Measurements from ENCODE around the gene ISY1.
A peak's percentile ranks its signal among the peaks of the same experiment; 100 is the strongest.

Gene ISY1

GRCh38 chr3:129184396-129184657, 23.5 kb upstream of the ISY1 start:
- Histone ChIP-seq H2AFZ (ENCODE audit: insufficient read depth, low read length, poor library complexity) (peak overlapping the region; percentile 74), H3K18ac (ENCODE audit: low read length) (peak overlapping the region; percentile 91), H4K8ac (ENCODE audit: low read depth, low read length) (peak overlapping the region; percentile 97), H4K91ac (ENCODE audit: low read depth, low read length) (peak overlapping the region; percentile 82), H2BK12ac (ENCODE audit: low read length) (no peak overlapping the region), H3K23ac (ENCODE audit: low read length) (no peak overlapping the region), H3K4me1 (ENCODE audit: control insufficient read depth in 1 of 2, insufficient read depth in 2 of 2, low read length in 2 of 2) (no peaks in the 10 kb centered on the region), H3K4me2 (ENCODE audit: low read length) (peak overlapping the region; percentile 90), H2AK5ac (ENCODE audit: low read length) (peak overlapping the region; percentile 95), H3K4ac (ENCODE audit: low read depth, low read length) (peak overlapping the region; percentile 85), H3K27ac (ENCODE audit: low read depth, low read length) (peak overlapping the region; percentile 36), H3K79me1 (ENCODE audit: low read length) (peaks cover 12% of the 10 kb centered on the region), H3K36me3 (ENCODE audit: control insufficient read depth in 1 of 2, insufficient read depth in 2 of 2, low read length in 2 of 2) (peaks cover 3 to 8% of the 10 kb centered on the region in 2 experiments), H4K12ac (ENCODE audit: low read depth, low read length) (peak overlapping the region; percentile 90), H2BK5ac (ENCODE audit: low read depth, low read length, poor library complexity) (peak overlapping the region; percentile 80), H3K79me2 (ENCODE audit: control insufficient read depth, insufficient read depth, low read length, poor library complexity) (peaks cover 30% of the 10 kb centered on the region), H3K9ac (ENCODE audit: low read length) (peak overlapping the region; percentile 94), H3K14ac (ENCODE audit: low read length) (peak overlapping the region; percentile 71), H3K9me3 (ENCODE audit: insufficient read depth, low read depth, low read length) (no peaks in the 10 kb centered on the region), H3K27me3 (ENCODE audit: insufficient read depth, low read length) (no peaks in the 10 kb centered on the region), H2BK120ac (ENCODE audit: insufficient read depth, low read length, poor library complexity) (peak overlapping the region; percentile 77), H3K4me3 (ENCODE audit: low read depth, low read length) (peak overlapping the region; percentile 79)
- DNase-seq, result peak in 1 of 2 donors; percentile 35
- no CpG with 5 or more reads among the region's 5 CpGs for WGBS (ENCODE audit: extremely low coverage, insufficient coverage, insufficient read length)

- WGBS (ENCODE audit: extremely low coverage, insufficient coverage, insufficient read length), result no CpG with 5 or more reads among the region's 83 CpGs
- DNase-seq, result peak; percentile 96 to 98
Measured at GRCh38 chr3:129183569-129184395, 22.9 kb upstream of the ISY1 start, which contains the start of gene CNBP. TSS of gene CNBP (minus strand) at chr3:129183896. CDS start at chr3:129171757, 12,139 bp downstream.

GRCh38 chr3:129182390-129183185, 21.7 kb upstream of the ISY1 start:
- WGBS (ENCODE audit: extremely low coverage, insufficient coverage, insufficient read length), result no CpG with 5 or more reads among the region's 24 CpGs
- Histone ChIP-seq H3K23ac (ENCODE audit: low read length) (no peak overlapping the region), H4K12ac (ENCODE audit: low read depth, low read length) (peak overlapping the region; percentile 86), H2BK12ac (ENCODE audit: low read length) (peak overlapping the region; percentile 31), H3K36me3 (ENCODE audit: control insufficient read depth in 1 of 2, insufficient read depth in 2 of 2, low read length in 2 of 2) (peaks cover 9 to 16% of the 10 kb centered on the region in 2 experiments), H3K4me3 (ENCODE audit: low read depth, low read length) (peak overlapping the region; percentile 97), H3K4me1 (ENCODE audit: control insufficient read depth in 1 of 2, insufficient read depth in 2 of 2, low read length in 2 of 2) (no peaks in the 10 kb centered on the region), H2AK5ac (ENCODE audit: low read length) (peak overlapping the region; percentile 33), H2BK120ac (ENCODE audit: insufficient read depth, low read length, poor library complexity) (peak overlapping the region; percentile 81), H3K27ac (ENCODE audit: low read depth, low read length) (peak overlapping the region; percentile 87), H3K4me2 (ENCODE audit: low read length) (peak overlapping the region; percentile 80), H3K79me2 (ENCODE audit: control insufficient read depth, insufficient read depth, low read length, poor library complexity) (peaks cover 35% of the 10 kb centered on the region), H3K18ac (ENCODE audit: low read length) (peak overlapping the region; percentile 52), H4K8ac (ENCODE audit: low read depth, low read length) (peak overlapping the region; percentile 67), H3K4ac (ENCODE audit: low read depth, low read length) (peak overlapping the region; percentile 100), H3K27me3 (ENCODE audit: insufficient read depth, low read length) (no peaks in the 10 kb centered on the region), H3K79me1 (ENCODE audit: low read length) (peaks cover 12% of the 10 kb centered on the region), H3K9me3 (ENCODE audit: insufficient read depth, low read depth, low read length) (no peaks in the 10 kb centered on the region), H4K91ac (ENCODE audit: low read depth, low read length) (peak overlapping the region; percentile 95), H3K9ac (ENCODE audit: low read length) (peak overlapping the region; percentile 96), H2AFZ (ENCODE audit: insufficient read depth, low read length, poor library complexity) (no peak overlapping the region), H3K14ac (ENCODE audit: low read length) (peak overlapping the region; percentile 81), H2BK5ac (ENCODE audit: low read depth, low read length, poor library complexity) (peak overlapping the region; percentile 53)
- DNase-seq, result peak in 1 of 2 donors; percentile 19

More at GRCh38 chr3:129183569-129184395, 22.9 kb upstream of the ISY1 start, which contains the start of gene CNBP:
- no peaks in the 10 kb centered on the region for H3K27me3 ChIP-seq (ENCODE audit: insufficient read depth, low read length)
- H3K36me3 ChIP-seq (ENCODE audit: control insufficient read depth in 1 of 2, insufficient read depth in 2 of 2, low read length in 2 of 2), result peaks cover 6 to 11% of the 10 kb centered on the region in 2 experiments
- H3K4me2 ChIP-seq (ENCODE audit: low read length), result peak within 1 kb of the TSS; percentile 90
- peak within 1 kb of the TSS; percentile 95 for H2AK5ac ChIP-seq (ENCODE audit: low read length)
- H3K14ac ChIP-seq (ENCODE audit: low read length), result peak within 1 kb of the TSS; percentile 81
- H2BK5ac ChIP-seq (ENCODE audit: low read depth, low read length, poor library complexity), result peak within 1 kb of the TSS; percentile 80
- H2AFZ ChIP-seq (ENCODE audit: insufficient read depth, low read length, poor library complexity), result peak within 1 kb of the TSS; percentile 76
- H3K79me1 ChIP-seq (ENCODE audit: low read length), result peaks cover 12% of the 10 kb centered on the region
- H3K79me2 ChIP-seq (ENCODE audit: control insufficient read depth, insufficient read depth, low read length, poor library complexity), result peaks cover 31% of the 10 kb centered on the region
- H4K12ac ChIP-seq (ENCODE audit: low read depth, low read length), result peak within 1 kb of the TSS; percentile 90
- no peaks in the 10 kb centered on the region for H3K4me1 ChIP-seq (ENCODE audit: control insufficient read depth in 1 of 2, insufficient read depth in 2 of 2, low read length in 2 of 2)
- H4K8ac ChIP-seq (ENCODE audit: low read depth, low read length), result peak within 1 kb of the TSS; percentile 97
- peak within 1 kb of the TSS; percentile 81 for H2BK120ac ChIP-seq (ENCODE audit: insufficient read depth, low read length, poor library complexity)
- H3K4ac ChIP-seq (ENCODE audit: low read depth, low read length), result peak within 1 kb of the TSS; percentile 100
- H3K4me3 ChIP-seq (ENCODE audit: low read depth, low read length), result peak within 1 kb of the TSS; percentile 97
- H4K91ac ChIP-seq (ENCODE audit: low read depth, low read length), result peak within 1 kb of the TSS; percentile 95
- H3K9me3 ChIP-seq (ENCODE audit: insufficient read depth, low read depth, low read length), result no peaks in the 10 kb centered on the region
- H3K9ac ChIP-seq (ENCODE audit: low read length), result peak within 1 kb of the TSS; percentile 96
- peak within 1 kb of the TSS; percentile 31 for H2BK12ac ChIP-seq (ENCODE audit: low read length)
- H3K18ac ChIP-seq (ENCODE audit: low read length), result peak within 1 kb of the TSS; percentile 91
- H3K23ac ChIP-seq (ENCODE audit: low read length), result no peak within 1 kb of the TSS
- peak within 1 kb of the TSS; percentile 87 for H3K27ac ChIP-seq (ENCODE audit: low read depth, low read length)

GRCh38 chr3:129181819-129182218, 21.0 kb upstream of the ISY1 start:
- Histone ChIP-seq H4K8ac (ENCODE audit: low read depth, low read length) (no peak overlapping the region), H3K4me3 (ENCODE audit: low read depth, low read length) (no peak overlapping the region), H3K27ac (ENCODE audit: low read depth, low read length) (no peak overlapping the region), H3K79me1 (ENCODE audit: low read length) (peaks cover 12% of the 10 kb centered on the region), H3K79me2 (ENCODE audit: control insufficient read depth, insufficient read depth, low read length, poor library complexity) (peaks cover 35% of the 10 kb centered on the region), H2AK5ac (ENCODE audit: low read length) (no peak overlapping the region), H2BK12ac (ENCODE audit: low read length) (no peak overlapping the region), H3K9me3 (ENCODE audit: insufficient read depth, low read depth, low read length) (no peaks in the 10 kb centered on the region), H3K9ac (ENCODE audit: low read length) (no peak overlapping the region), H3K36me3 (ENCODE audit: control insufficient read depth in 1 of 2, insufficient read depth in 2 of 2, low read length in 2 of 2) (peaks cover 9 to 16% of the 10 kb centered on the region in 2 experiments), H2BK120ac (ENCODE audit: insufficient read depth, low read length, poor library complexity) (no peak overlapping the region), H2AFZ (ENCODE audit: insufficient read depth, low read length, poor library complexity) (no peak overlapping the region), H3K14ac (ENCODE audit: low read length) (no peak overlapping the region), H3K4ac (ENCODE audit: low read depth, low read length) (no peak overlapping the region), H2BK5ac (ENCODE audit: low read depth, low read length, poor library complexity) (no peak overlapping the region), H3K4me1 (ENCODE audit: control insufficient read depth in 1 of 2, insufficient read depth in 2 of 2, low read length in 2 of 2) (no peaks in the 10 kb centered on the region), H3K27me3 (ENCODE audit: insufficient read depth, low read length) (no peaks in the 10 kb centered on the region), H4K91ac (ENCODE audit: low read depth, low read length) (no peak overlapping the region), H4K12ac (ENCODE audit: low read depth, low read length) (no peak overlapping the region), H3K18ac (ENCODE audit: low read length) (no peak overlapping the region), H3K4me2 (ENCODE audit: low read length) (peak overlapping the region; percentile 28), H3K23ac (ENCODE audit: low read length) (no peak overlapping the region)
- no peak for DNase-seq
- WGBS (ENCODE audit: extremely low coverage, insufficient coverage, insufficient read length), result no CpG with 5 or more reads among the region's 3 CpGs
